ENCODE measurements around the gene WDR4.

GRCh38 chr21:42906233-42906632 lies 26.9 kb upstream of the WDR4 start:
- TF ChIP-seq POLR2A (IDR thresholded peaks at IDR 0.05; ENCODE audit: extremely low read depth, insufficient read length) (no peak), MYC (IDR thresholded peaks at IDR 0.05; ENCODE audit: low read depth, low read length) (no peak)
- TF ChIP-seq, protein P1, sequence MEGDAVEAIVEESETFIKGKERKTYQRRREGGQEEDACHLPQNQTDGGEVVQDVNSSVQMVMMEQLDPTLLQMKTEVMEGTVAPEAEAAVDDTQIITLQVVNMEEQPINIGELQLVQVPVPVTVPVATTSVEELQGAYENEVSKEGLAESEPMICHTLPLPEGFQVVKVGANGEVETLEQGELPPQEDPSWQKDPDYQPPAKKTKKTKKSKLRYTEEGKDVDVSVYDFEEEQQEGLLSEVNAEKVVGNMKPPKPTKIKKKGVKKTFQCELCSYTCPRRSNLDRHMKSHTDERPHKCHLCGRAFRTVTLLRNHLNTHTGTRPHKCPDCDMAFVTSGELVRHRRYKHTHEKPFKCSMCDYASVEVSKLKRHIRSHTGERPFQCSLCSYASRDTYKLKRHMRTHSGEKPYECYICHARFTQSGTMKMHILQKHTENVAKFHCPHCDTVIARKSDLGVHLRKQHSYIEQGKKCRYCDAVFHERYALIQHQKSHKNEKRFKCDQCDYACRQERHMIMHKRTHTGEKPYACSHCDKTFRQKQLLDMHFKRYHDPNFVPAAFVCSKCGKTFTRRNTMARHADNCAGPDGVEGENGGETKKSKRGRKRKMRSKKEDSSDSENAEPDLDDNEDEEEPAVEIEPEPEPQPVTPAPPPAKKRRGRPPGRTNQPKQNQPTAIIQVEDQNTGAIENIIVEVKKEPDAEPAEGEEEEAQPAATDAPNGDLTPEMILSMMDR (IDR thresholded peaks at IDR 0.05; ENCODE audit: low read depth, low read length) = no peak
- TF ChIP-seq, protein P2, sequence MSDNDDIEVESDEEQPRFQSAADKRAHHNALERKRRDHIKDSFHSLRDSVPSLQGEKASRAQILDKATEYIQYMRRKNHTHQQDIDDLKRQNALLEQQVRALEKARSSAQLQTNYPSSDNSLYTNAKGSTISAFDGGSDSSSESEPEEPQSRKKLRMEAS (IDR thresholded peaks at IDR 0.05; ENCODE audit: low read depth, low read length) = no peak
